ENCODE data around the gene IGSF9. TPM values are rescaled to one million over a fixed set of nuclear protein-coding genes. Genes with fewer than 3 reads are reported as not detected.

The IGSF9 gene
- total RNA-seq, 1 donor from 2014 or later = not detected

- DNase-seq (ENCODE audit: low read depth, low spot score) = no peak
Measured at GRCh38 chr1:159934136-159935039, 11.0 kb downstream of the IGSF9 start.

GRCh38 chr1:159933347-159933746 lies 12.1 kb downstream of the IGSF9 start:
- DNase-seq (ENCODE audit: low read depth, low spot score) = no peak

- DNase-seq (ENCODE audit: low read depth, low spot score) = no peak
Measured at GRCh38 chr1:159932296-159933285, 12.8 kb downstream of the IGSF9 start.

GRCh38 chr1:159931795-159932173 lies 13.6 kb downstream of the IGSF9 start:
- DNase-seq (ENCODE audit: low read depth, low spot score) = no peak

- DNase-seq (ENCODE audit: low read depth, low spot score) = no peak
Measured at GRCh38 chr1:159931101-159931794, 14.2 kb downstream of the IGSF9 start.

GRCh38 chr1:159930634-159931033 lies 14.8 kb downstream of the IGSF9 start:
- no peak for DNase-seq (ENCODE audit: low read depth, low spot score)

GRCh38 chr1:159930216-159930615 lies 15.2 kb downstream of the IGSF9 start:
- DNase-seq (ENCODE audit: low read depth, low spot score) = no peak

- no peak for DNase-seq (ENCODE audit: low read depth, low spot score)
Measured at GRCh38 chr1:159929155-159930051, 16.0 kb downstream of the IGSF9 start.

GRCh38 chr1:159928491-159929050 lies 16.8 kb downstream of the IGSF9 start:
- DNase-seq (ENCODE audit: low read depth, low spot score) = no peak

GRCh38 chr1:159927849-159928431 lies 17.5 kb downstream of the IGSF9 start:
- no peak for DNase-seq (ENCODE audit: low read depth, low spot score)

- DNase-seq (ENCODE audit: low read depth, low spot score) = no peak
Measured at GRCh38 chr1:159927211-159927848, 18.1 kb downstream of the IGSF9 start.

- no peak for DNase-seq (ENCODE audit: low read depth, low spot score)
Measured at GRCh38 chr1:159925719-159926078, 19.7 kb downstream of the IGSF9 start.

- DNase-seq (ENCODE audit: low read depth, low spot score) = peak; percentile 72
Measured at GRCh38 chr1:159924791-159925718, 20.4 kb downstream of the IGSF9 start, which contains the start of gene TAGLN2. Gene TAGLN2, minus strand, starts transcription at chr1:159925507. Its CDS starts 4,998 bp downstream, at chr1:159920509.

GRCh38 chr1:159924025-159924790 lies 21.2 kb downstream of the IGSF9 start:
- DNase-seq (ENCODE audit: low read depth, low spot score) = peak; percentile 76

GRCh38 chr1:159923203-159924024 lies 22.0 kb downstream of the IGSF9 start:
- DNase-seq (ENCODE audit: low read depth, low spot score) = peak; percentile 90

GRCh38 chr1:159922511-159923202 lies 22.8 kb downstream of the IGSF9 start:
- no peak for DNase-seq (ENCODE audit: low read depth, low spot score)
